Measurements from ENCODE around the gene ZNF48.

The ZNF48 gene

GRCh38 chr16:30407102-30407803 lies 12.0 kb downstream of the ZNF48 start, which contains the start of gene ZNF771:
TSS of gene ZNF771 (plus strand) at chr16:30407606. CDS start at chr16:30408054, 448 bp downstream.
- peak; percentile 88 for DNase-seq (ENCODE audit: low spot score)

DNA sequence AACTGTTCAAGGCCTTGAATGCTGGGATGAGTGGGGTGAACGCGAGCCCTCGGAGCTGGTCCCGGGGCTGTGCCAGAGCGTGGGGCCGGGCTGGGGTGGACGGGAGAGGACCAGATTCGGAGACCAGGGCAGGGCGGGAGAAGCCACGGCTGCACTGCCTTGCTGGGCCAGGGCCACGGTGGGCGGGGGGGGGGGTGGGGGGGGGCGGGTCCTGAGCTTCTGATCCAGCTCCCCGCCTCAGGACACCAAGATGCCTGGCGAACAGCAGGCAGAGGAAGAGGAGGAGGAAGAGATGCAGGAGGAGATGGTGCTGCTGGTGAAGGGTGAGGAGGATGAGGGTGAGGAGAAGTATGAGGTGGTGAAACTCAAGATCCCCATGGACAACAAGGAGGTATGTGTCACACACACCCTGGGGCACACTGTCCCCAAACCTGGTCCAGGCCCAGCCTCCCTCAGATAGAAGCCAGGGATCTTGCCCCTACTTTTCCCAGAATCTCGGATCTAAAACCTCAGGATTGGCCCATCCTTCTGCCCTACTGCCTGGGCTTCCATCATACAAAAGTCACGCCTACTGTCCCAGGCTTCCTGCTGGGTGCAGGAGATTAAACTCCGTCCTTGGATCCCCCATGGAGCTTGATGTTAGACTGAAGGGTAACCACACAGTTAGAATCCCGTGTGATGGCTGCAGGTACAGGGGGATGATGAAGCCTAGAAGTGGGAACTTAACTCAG lies 12.7 kb downstream of the ZNF48 start:
- peak; percentile 41 for DNase-seq (ENCODE audit: low spot score)

GRCh38 chr16:30409125-30410060 lies 14.2 kb downstream of the ZNF48 start:
- DNase-seq (ENCODE audit: low spot score), result peak; percentile 88

DNA sequence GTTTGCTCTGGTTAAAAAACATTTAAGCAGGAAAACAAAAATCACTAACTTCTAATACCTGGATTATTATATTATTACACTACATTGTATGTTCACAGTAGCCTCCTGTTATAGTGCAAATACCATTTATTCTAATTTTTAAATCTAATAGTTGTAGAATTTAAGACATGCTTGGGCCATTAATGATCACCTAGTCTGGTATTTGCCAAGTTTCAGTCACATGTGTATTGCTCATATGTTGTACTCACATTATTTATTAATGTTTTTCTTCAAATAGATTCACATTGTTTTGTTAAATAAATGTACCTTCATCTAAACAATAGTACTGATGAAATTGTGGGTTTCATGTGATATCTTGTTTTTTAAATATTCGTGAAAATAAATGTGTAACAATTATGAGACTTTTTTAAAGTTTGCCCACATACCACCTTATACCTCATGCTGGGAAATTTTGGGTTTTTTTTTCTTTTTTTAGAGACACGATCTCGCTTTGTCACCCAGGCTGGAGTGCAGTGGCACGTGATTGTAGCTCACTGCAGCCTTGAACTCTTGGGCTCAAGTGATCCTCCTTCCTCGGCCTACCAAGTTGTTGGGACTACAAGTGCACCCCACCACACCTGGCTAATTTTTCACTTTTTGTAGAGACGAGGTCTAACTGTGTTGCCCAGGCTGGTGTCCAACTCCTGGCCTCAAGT lies 18.0 kb downstream of the ZNF48 start:
- DNase-seq (ENCODE audit: low spot score), result no peak

- DNase-seq (ENCODE audit: low spot score), result no peak
Observed at GRCh38 chr16:30414159-30414558, 18.9 kb downstream of the ZNF48 start.

DNA sequence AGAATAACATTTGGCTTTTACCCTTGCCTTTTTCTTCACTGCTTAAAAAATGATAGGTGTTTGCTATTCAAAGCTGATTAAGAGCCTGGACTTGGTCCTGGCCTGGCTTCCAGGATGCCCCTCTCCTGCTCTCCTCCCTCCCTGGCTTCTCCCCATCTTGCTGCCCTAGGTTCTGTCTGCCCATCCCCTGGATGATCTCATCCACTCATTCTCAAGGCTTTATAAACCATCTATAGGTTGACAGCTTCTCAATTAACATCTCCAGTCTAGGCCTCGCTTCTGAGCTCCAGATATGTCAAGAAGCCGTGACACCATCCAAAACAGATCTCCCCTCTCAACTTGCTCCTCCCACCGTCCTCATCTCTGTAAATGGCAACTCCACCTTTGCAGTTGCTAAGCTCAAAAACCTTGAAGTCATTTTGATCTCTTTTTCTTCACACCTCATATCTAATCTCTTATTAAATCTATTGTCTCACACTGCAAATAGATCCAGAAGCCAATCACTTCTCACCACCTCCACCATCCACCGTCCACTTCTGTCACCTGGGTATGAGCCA lies 20.9 kb downstream of the ZNF48 start:
- no peak for DNase-seq (ENCODE audit: low spot score)

- no peak for DNase-seq (ENCODE audit: low spot score)
Observed at GRCh38 chr16:30416624-30417528, 21.7 kb downstream of the ZNF48 start.

- no peak for DNase-seq (ENCODE audit: low spot score)
Observed at GRCh38 chr16:30417529-30418349, 22.5 kb downstream of the ZNF48 start.

- no peak for DNase-seq (ENCODE audit: low spot score)
Observed at GRCh38 chr16:30418350-30419181, 23.3 kb downstream of the ZNF48 start.

DNA sequence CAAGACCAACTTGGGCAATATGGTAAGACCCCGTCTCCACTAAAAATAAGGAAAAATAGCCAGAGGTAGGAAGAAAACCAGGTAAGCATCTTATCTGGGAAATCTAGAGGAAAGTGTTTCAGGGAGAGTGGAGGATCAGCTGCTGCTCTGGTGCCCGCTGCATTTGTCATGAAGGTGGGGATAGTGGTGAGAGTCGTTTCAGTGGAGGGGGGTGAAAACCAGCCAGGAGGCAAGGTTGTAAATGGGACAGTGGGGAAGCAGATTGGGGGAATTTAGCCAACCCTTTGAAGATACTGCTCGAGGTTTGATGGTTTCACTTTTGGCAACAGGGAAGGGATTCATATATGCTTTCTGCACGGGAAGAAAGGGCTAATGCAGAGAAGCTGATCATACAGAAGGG lies 25.8 kb downstream of the ZNF48 start:
- DNase-seq (ENCODE audit: low spot score), result no peak

- DNase-seq (ENCODE audit: low spot score), result no peak
Observed at GRCh38 chr16:30428055-30428454, 32.8 kb downstream of the ZNF48 start.

DNA sequence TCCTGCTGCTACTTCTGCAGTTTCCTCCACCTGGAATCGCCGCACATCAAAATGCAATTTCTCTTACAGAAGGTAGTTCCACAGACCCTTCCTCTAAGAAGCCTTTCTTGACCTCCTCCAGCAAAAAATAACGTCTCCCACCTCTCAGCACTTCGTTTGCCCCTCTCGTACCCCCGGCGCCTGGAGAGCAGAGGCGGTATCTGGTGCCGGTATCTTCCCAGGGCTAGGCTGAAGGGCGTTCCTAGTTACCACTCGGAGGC lies 34.1 kb downstream of the ZNF48 start:
- no peak for DNase-seq (ENCODE audit: low spot score)

GRCh38 chr16:30429678-30430427 lies 34.6 kb downstream of the ZNF48 start, which contains the start of gene DCTPP1:
TSS of gene DCTPP1 (minus strand) at chr16:30430030. CDS start at chr16:30429980, 50 bp downstream.
- DNase-seq (ENCODE audit: low spot score), result peak; percentile 100

DNA sequence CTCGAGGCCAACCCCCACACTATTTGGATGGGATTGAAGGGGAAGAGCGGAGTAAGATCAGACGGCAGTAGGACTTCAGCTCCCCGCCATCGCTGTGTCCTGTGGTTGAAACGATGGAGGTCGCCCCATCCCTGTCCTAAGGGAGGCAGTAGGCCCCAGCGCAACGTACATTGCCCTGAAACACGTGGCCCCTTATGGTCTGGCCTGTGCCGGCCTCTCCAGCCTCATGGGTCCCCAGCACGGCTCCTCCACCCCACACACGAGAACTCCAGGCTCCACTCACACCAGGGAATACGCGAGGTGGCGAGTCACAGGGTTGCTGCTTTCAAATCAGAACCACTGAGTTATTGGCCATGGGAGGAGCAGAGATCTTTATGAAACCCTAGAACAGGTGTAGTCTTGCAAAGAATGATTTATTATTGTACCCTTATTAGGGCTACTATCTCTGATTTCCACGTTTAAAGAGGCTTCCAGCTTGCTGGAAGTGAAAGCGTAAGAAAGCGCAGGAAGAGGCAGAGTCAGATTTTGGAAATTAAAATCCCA lies 35.3 kb downstream of the ZNF48 start:
- no peak for DNase-seq (ENCODE audit: low spot score)

DNA sequence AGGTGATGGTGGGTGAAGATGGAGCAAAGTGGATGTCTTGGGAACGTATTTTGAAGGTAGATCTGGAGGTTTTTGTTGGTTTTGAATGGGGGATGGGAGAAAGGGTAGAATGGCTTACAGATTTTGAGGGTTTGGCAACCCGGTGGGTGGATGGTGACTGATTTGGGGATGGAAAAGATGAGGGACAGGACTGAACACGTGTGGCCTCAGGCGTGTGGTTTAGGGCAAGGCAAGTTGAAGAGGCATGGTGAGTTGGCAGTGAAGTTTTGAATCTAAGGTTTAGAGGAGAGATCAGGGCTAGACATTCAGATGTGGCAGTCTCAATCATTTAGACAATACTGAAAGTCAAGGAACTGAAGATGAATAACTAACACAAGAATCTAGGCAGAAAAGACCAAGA lies 39.6 kb downstream of the ZNF48 start:
- no peak for DNase-seq (ENCODE audit: low spot score)

- DNase-seq (ENCODE audit: low spot score), result no peak
Observed at GRCh38 chr16:30437511-30438046, 42.4 kb downstream of the ZNF48 start.

DNA sequence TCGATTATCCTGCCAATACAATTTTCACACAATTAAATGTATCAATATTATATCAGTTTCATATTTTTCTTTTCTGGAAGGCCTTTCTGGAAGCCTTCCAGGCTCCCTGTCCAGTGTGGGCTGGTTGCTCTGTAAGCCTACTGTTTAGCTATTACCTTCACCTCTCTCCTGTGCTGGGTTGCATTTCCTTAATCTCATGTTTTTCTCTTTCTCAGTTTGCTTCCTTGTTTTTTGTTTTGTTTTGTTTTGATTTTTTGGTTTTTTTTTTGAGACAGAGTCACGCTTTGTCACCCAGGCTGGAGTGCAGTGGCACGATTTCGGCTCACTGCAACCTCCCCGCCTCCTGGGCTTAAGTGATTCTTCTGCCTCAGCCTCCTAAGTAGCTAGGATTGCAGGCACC lies 43.6 kb downstream of the ZNF48 start:
- DNase-seq (ENCODE audit: low spot score), result no peak
